ENCODE data around the gene ARID1B. TPM values are rescaled to one million over a fixed set of nuclear protein-coding genes. Genes with fewer than 3 reads are reported as not detected.

Gene ARID1B
- total RNA-seq, 1 donor from 2014 or later = 108 TPM

DNA sequence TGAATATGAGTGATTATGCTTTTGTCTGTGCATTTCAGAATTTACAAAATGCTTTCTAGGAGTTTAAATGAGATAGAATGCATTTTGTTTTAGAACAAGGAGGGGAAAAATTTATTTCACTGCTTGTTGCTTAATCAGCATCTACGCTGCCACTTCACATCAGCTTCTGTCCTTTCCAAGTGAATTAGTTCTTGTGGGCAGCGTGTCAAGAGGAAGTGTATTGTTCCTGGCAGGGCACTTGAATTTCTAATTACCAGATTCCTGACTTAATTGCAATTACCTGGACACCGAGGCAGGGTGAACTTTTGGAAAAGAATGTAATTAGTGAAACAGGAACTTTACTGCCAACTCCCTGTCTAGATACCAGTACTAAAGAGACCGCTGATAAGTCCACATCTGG, 282.6 kb downstream of the ARID1B start:
- DNase-seq = no peak

GRCh38 chr6:157060440-157060952, 283.3 kb downstream of the ARID1B start:
- no peak for DNase-seq

DNA sequence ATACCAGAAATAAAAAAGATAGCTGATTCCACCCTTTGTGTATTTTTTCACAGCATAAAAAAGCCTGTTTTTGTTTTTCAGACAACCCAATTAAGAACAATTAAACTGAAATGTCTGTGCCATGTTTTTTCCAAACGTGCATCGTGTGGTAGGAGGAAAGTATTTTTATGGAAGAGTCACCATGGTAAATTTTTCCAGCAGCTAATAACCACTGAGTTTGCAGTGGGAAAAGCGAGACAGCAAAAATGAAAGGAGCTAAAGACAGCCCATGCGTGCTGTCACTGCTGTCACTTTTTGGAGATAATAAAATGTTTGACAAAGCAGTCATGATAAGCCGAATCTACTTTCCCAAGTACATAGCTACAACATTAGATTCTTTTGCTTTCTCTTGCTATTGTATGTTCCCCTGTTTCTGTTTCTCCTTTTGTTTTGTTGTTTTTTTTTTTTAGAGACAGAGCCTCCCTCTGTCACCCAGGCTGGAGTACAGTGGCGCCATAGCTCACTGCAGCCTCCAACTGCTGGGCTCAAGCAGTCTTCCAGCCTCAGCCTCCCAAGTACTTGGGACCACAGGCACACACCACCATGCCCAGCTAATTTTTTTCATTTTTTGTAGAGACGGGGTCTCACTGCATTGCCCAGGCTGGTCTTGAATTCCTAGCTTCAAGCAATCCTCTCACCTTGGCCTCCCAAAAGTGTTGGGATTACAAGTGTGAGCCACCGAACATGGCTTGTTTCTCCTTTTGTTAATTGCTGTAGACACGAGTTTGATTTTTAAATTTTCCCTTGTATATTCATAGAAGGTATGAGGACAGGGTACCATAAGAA, 284.8 kb downstream of the ARID1B start:
- no peak for DNase-seq

DNA sequence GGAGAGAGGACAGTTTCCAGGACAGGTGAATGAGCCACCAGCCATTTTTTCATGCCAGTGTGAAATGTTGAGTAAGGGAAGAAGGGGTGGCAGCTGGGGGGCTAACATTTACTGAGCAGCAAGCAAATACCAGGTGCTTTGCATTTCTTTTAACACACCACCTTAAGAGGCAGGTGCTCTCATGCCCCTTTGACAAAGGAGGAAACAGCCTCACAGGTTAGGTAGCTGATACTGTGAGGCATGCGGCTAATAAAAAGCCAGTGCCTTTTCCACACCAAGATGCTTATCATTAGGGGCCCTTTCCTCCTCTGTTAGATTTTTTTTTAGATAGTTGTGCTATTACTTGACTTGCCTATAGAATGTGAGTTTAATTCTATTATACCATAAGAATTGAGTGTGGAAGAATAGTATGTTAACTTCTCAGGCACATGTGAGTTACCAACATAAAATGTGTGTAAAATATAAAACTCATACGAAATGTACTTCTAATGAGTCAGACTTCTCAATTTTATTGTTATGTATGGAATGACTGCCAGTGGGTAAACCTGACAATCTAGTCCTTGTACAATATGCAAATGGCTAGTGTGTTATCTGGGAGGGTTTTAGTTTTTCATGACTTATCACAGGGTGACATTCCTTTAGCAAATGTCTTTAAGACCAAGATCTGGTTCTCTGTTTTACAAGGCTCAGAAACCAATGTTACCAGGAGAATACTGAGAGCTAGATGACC, 286.2 kb downstream of the ARID1B start:
- DNase-seq = no peak

- no peak for DNase-seq
These were observed 286.7 kb downstream of the ARID1B start for GRCh38 chr6:157063923-157064322.

- no peak for DNase-seq
These were observed 287.3 kb downstream of the ARID1B start for GRCh38 chr6:157064502-157064901.

DNA sequence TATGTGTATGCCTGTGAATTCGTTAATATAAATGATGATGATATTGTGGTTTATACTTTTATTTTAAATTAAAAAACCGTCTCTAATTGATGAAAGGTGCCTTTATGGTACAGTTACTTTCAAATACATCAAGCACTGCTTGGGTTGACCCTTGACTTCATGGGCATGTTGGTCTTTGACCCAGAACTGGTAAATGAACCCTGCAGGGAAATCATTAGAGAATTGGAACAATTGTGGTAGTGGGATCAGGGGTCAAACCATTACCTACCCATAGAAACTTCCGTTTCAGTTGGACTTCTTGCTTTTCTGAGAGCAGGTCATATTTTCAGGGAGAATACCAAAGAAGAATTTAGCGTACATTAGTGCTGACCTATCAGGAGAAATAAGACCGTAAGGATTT, 288.2 kb downstream of the ARID1B start:
- no peak for DNase-seq

DNA sequence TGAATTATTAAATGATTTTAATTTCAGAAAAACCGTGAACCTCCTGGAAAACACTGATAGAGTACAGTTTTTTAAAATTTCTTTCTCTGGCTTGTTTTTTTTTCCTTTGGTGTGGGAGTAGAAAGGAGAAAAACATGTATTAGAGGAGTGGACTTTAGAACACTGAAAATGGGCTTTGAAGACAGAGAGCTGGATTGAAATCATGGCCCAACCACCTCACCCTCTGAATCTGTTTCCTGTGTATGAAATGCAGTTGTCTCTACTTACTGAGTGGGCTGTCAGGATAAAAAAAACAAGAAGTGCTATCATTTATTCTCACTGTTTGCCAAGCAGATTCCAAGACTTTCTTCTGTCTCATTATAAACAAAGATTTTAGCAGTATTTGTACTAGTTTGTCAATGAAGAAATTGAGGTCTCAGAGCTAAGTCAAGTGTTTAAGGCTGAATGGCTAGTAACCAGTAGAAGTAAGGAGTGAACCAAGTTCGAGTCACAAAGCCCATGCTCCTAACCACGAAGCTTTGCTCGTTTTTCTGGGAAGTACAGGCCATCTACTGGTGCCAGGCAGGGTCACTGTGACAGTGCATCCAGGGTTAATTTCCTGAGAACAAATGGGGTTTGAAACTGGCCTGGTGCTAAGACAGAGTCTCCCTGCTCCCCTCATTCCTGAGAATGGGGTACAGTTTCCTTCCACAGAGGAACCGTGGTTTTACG, 289.8 kb downstream of the ARID1B start:
- no peak for DNase-seq

DNA sequence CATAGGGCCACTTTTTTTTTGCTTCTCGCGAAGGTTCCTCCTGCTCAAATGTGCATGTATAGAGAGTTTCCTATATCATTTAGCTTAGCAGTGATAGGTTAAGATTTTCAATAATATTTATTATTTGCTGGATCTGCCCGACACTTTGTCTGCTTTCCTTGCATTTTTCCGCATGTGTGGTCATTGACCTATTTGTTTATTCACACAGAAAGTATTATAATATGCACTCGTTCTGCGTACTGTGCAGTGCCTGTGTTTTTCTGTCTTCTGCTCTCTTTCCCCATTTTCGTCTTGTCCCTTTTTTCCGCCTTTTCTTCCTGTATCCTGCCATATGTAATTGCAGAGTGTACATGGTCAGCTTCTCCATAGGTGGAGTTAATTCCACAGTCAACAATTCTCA, 290.3 kb downstream of the ARID1B start:
- DNase-seq = no peak

DNA sequence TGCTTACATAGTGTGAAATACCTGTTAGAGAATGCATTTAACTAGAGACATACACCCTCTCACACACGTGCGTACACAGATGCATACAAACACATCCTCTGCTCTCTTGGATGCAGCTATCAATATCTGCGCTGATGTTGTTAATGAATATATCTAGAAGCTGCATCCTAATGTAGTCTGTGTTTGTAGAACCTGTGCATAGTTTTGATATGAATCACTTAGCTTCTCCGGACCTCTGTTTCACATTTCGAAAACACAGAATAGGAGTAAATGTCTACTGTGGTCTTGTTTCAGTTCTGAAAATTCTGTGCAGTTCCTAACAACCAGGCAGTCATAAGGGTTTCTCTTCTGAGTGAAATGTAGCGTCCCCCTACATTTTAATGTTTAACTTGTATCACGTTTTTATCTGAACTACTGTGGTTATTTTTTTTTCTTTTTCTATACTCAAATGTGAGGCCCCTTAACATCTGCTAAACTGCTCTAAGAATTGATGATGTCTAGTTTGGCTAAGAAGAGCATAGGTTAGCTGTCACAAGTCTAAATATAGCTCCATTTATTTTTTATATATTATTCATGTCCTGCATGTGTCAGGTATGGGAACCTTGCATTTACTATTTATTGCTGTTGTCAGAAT, 291.6 kb downstream of the ARID1B start:
- DNase-seq = no peak

DNA sequence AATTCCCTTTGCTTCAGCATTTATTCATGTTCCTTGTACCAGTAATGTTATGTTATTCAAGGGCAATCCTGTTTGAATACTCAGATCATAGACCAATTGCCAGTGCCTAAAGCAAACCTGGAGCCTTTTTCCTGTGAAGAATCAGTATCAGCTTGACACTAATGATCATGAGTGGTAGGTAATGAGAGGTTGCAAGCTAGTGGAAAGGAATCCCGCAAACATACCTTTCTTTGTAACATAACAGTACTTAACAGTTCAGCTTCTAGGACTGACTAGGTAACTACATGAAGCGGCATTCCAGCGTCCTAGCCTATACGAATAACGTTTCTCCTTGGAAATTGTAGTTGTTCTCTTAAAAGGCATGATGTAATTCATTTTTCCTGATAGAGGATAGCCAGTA, 292.4 kb downstream of the ARID1B start:
- no peak for DNase-seq

DNA sequence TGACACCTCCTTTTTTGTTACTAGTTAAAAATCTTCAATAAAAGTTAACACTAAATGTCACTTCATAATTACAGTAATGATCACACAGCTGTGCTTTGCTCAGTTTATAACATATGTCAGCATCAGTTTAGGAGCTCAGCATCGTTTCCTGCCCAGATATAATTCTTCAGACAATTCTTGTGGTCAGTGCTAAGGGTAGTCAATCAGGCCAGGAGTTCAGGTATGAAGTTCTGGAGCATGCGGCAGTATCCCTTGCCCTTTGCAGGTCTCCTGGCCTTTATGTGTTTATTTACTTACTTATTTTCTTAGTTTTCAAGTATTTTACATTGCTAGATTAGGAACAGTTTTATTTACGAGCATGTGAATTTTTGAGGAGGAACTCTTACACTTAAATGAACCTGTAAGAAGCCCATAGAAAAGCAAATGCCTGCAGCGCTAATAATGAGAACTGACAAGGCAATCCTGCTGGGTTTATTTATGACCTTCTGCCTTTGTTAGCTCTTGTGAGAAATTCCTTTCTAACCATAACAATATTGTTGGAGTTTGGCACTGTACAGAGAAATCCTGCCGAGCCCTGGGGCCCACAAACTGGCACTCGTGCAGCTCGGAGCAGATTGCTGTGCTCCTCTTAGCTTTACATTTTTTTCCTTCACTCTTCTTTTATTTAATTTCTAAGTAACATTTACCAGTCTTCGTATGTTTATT, 293.4 kb downstream of the ARID1B start:
- peak; percentile 17 for DNase-seq

GRCh38 chr6:157072128-157072527, 294.9 kb downstream of the ARID1B start:
- DNase-seq = no peak

DNA sequence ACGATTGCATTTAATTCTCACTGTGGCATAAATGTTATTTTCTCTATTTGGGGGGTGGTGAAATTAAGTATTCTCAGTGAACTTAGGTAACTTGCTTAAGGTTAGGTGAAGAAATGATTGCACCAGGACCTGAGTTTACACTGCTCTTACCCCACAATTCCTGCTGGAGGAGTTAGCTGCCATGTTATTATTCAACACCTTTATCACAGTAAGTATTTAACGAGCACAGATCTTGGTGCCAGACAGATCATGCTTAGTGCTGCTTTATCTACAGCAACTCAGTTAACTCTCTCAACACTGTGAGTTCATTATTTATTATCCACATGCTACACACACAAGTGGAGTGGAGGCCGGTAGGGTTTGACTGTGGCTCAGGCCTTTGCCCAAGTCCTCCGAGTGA, 296.4 kb downstream of the ARID1B start:
- DNase-seq = no peak

- DNase-seq = no peak
These were observed 297.8 kb downstream of the ARID1B start for GRCh38 chr6:157074969-157075368.

DNA sequence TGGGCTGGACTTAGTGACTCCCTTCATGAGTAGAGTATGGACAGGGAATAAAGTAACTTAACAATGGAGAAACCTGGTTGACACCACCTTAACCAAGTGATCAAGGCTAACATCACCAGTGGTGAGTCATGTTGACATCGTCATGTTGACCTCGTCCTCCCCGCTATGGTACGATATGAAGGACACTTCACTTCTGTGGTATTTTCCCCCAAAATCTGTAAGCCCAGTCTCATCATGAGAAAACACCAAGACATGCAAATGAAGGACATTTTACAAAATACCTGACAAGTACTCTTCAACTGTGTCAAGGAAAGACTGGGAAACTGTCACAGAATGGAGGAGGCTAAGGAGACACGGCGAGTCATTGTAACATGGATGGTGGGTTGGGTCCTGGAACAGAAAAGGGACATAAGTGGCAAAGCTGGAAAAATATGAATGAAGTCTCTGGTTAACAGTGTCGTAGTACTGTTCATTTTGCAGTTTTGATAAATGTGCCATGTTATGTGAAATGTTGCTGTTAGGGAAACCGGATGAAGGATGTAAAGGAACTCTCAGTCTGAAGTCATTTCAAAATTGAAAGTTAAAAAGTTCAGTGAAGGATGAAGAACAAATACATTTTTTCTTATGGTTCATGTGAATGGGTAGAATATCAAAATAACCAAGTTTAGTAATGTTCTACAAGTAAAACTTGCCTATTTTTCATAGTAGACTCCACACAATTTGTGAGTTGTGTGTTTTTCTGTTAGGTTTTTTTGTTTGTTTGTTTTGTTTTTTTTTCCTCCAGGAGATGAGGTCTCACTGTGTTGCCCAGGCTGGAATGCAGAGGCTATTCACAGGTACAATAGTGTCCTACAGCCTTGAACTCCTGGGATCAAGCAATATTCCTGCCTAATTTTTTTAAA, 298.6 kb downstream of the ARID1B start:
- DNase-seq = no peak

GRCh38 chr6:157076451-157076822, 299.3 kb downstream of the ARID1B start:
- DNase-seq = no peak

- DNase-seq = no peak
These were observed 300.1 kb downstream of the ARID1B start for GRCh38 chr6:157077251-157077650.

- no peak for DNase-seq
These were observed 301.1 kb downstream of the ARID1B start for GRCh38 chr6:157078326-157078725.

DNA sequence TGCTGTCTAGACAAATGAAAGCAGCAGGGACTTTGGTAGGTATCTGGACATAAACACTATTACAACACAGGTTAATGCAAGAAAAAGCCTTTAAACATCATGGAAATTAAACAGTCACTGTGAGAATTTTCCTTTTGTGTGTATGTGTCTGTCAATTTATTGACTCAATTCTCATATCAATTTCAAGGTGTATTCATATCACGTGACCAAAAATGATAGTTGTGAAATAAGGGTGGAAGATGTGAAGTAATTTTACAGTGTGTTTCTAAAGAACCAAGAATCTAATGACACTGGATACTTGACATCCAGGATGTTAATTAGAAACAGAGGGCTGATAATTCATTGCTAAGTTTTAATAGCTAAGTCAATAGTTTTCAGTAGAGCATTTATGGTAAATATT, 302.1 kb downstream of the ARID1B start:
- DNase-seq = no peak

GRCh38 chr6:157079771-157080170, 302.6 kb downstream of the ARID1B start:
- no peak for DNase-seq
